GM12864 (cell line): ENCODE data around the gene ACRBP.
A peak's percentile ranks its signal among the peaks of the same experiment; 100 is the strongest.

Experiments used
- DNase-seq: peaks from one replicate; pipeline ENCODE4 v3.0.0-alpha.2; 2011; ENCODE audit warnings: low read depth
- H3K4me3 ChIP-seq: 2 replicates; pipeline ENCODE4 v1.5.1; 2011; ENCODE audit warnings: mild to moderate bottlenecking, low read depth, low read length, control low read depth
- TF ChIP-seq, protein P1 (sequence below): IDR thresholded peaks from 2 replicates; pipeline ENCODE4 v1.5.1; 2011; ENCODE audit warnings: low read depth, mild to moderate bottlenecking, moderate library complexity, low read length, control low read depth, inconsistent platforms; ENCODE audit errors: missing control alignments

ACRBP gene

DNA sequence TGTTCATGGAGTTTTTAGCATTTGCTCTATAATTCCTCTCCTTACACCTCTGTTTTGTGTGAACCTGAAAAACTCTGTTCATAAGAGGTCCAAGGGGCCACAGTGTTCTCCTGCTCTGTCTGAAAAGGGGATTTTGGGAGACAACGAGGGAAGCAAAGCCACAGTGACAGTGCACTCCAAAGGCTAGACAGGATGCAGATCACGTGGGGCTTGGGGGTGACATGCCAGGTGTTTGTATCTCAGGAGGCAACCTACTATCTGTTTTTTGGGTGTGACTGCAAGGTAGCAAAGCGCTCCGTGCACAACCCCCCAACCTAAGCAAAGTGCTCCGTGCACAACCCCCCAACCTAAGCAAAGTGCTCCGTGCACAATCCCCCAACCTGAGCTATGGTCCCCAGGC lies 35.0 kb downstream of the ACRBP start:
- DNase-seq = no peak
- no peak overlapping the region for H3K4me3 ChIP-seq
- TF ChIP-seq, protein P1, sequence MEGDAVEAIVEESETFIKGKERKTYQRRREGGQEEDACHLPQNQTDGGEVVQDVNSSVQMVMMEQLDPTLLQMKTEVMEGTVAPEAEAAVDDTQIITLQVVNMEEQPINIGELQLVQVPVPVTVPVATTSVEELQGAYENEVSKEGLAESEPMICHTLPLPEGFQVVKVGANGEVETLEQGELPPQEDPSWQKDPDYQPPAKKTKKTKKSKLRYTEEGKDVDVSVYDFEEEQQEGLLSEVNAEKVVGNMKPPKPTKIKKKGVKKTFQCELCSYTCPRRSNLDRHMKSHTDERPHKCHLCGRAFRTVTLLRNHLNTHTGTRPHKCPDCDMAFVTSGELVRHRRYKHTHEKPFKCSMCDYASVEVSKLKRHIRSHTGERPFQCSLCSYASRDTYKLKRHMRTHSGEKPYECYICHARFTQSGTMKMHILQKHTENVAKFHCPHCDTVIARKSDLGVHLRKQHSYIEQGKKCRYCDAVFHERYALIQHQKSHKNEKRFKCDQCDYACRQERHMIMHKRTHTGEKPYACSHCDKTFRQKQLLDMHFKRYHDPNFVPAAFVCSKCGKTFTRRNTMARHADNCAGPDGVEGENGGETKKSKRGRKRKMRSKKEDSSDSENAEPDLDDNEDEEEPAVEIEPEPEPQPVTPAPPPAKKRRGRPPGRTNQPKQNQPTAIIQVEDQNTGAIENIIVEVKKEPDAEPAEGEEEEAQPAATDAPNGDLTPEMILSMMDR = no peak

DNA sequence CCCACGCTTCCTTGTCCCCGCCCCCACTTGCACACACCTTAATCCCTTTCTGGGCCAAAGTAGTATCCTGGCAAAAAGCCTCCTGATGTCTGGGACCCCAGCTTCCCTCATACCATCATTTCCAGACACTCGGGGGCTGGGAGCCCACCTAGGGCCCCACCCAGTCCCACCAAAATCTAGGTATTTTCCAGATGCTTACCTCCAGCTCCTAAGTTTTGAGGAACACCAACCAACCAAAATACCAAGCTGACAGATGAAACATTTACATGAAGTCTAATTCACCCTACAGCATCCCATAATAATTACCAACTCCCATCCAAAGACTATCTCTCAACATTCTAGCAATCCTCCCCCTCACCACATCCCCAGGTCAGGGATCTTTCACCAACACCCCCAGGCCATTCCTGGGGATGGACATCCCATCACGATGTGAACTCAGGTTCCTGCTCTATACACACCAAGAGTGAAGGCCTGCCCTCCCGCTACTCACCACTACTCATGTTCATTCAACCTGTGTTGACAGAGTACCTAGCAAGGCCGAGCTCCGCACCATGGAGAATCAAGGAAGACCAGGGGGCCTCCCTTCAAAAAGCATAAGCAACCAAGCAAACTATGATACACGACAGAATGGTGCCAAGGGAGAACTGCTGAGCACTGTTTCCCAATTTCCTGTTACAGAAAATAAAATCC lies 38.5 kb downstream of the ACRBP start:
- H3K4me3 ChIP-seq = no peak overlapping the region
- no peak for DNase-seq
- TF ChIP-seq, protein P1 = no peak

DNA sequence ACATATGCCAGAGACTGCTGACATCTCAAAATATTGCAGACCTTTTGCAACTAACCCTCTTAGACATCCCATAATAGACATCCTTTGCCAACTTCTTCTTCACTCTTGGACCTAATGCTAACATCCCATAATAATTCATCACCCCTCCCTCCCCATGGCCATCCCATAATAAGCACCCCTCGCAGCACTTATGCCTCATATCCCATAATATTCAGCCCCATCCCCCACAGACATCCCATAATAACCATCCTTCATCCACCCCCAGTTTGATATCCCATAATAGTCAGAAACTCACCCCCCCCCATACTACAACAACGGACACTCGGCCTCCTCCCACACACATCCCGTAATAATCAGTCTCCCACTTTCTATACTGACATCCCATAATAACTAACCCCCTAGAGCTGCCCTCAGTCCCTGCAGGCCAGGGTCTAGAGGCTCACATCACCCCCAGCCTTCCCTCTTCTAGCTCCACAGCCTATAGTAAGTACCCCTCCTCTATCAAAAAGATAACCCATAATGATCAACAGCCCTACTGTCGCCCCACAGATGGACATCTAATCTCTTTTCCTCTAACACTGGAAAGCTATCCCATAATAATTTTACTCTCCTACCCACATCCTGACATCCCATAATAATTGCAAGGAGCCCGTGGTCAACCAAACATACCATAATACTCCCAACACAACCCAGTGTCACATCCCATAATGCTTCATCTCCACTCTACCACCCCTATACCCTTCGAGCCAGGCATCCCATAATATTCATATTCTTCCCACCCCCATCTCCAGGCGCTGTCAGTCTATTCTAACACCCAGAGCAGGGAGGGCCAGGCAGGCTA lies 39.3 kb downstream of the ACRBP start:
- TF ChIP-seq, protein P1 = no peak
- DNase-seq = peak; percentile 80

DNA sequence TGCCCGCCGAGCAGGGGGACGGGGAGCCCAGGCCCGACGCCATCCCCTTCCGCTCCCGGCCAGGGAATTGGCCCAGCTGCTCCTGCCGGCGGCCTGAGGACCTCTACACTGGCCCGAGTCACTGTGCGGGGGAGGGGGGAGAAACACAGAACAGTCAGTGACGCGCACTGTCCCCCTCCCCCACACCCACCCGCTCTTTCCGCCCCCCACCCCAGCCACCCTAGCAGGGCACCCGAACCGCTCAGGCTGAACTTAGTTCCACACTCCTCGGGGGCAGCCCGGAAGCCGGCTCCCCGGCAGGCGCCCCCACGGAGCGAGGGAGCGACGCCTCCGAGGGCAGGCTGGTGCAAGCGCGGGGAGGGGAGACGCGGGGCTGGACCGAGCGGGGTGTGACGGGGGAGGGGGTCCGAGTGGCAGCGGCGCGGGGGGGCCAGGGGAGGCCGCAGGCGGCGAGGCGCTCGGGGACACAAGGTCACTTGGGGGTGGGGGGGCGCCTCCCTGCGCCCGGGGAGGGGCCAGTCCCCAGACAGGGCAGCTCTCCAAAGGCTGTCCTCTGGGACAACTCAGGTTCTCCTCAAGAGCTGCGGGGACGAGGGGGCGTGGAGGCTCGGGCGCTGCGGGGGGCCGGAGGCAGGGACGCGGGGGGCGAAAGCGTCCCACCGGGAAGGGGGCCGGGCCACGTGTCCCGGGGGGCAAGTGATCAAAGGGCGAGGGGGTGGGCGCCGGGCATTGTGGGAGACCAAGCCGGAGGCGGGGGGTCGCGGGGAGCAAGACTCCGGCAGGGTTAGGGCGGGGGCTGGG lies 40.7 kb downstream of the ACRBP start:
- no peak for DNase-seq
- H3K4me3 ChIP-seq = peak overlapping the region; percentile 87
- TF ChIP-seq, protein P1 = no peak

More for the DNA sequence above, 39.3 kb downstream of the ACRBP start:
- H3K4me3 ChIP-seq = no peak overlapping the region

DNA sequence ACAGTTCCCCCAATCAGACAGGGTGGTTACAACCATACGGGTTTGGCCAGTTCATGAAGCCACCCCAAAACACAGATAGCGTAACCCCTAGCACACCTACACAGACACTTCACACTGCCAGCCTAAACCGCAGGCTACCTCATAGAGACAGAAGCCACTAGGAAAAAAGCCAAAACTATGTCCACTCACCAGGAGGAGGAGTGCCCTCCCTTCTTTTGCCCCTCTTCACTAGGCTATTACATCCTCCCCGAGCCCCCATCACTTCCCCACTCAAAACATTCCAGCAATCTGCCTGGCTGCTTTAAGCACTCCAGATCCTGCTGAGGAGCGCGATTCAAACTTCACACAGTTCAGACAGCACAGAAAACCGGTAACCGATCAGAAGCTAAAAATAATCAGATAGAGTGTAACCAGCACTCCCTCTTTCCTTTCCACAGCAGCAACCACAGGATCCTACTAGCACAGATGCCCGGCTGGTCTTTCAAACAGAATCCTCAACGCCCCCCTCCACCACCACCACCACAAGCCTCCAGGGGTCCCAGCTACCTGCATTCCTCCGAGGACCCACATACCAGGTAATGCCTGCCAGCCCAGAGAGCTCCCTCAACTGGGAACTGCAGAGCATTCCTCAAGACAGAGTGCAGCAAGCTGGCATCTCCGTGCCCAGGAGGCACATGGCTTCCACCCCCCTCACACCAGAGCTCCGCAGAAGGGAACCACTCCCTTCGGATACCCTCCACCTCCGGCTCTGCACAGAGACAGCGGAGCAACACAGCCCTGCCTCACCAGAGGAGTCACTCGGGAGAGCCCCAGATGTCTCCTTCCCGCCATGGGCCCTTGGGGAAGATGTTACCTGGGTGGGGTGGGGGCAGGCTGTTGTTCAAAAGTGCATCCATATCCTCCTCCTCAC lies 41.6 kb downstream of the ACRBP start:
- TF ChIP-seq, protein P1 = no peak
- DNase-seq = no peak
- peak overlapping the region; percentile 87 for H3K4me3 ChIP-seq

DNA sequence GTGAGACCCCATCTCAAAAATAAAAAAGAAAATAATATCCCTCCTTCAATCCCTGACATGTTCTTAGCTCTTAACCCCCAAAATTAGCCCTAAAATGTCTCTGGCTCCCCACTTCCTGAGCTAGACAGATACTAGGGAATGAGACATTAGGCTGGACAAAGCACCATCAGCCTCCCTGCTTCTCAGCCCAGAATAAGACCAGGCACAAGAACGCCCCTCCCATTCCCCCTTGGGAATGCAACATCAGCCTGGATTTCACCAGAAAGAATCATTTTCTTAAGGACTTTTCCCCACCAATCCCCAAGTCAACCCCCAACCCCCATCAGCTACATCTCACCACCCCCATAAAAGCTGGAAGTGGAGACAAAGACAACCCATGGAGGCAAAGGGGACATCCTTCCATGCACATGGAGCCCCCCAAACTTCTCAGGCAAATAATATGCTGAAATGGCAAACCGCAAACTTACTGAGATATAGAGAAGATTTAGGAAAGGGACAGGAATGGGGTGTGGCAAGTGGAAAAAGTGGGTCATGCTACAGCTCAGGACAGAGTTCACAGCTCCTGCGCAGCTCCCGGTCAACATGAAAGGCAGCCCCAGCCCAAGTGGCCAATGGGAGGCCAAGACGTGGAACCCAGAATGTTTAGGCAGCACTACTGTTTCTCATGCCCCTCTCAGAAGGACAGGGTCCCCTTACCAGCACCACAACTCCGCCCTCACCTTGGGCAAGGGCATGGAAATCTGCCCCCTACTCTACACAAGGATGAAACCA lies 42.8 kb downstream of the ACRBP start:
- no peak for DNase-seq
- TF ChIP-seq, protein P1 = no peak
- peak overlapping the region; percentile 87 for H3K4me3 ChIP-seq
